T47D (cell line): ENCODE results near the gene ZNF414.
A peak's percentile ranks its signal among the peaks of the same experiment; 100 is the strongest.

ENCODE experiments used
- DNase-seq, 2 experiments: peaks; one replicate each; pipeline versions ENCODE4 v3.0.0 to v3.0.0-alpha.2; 2011 to 2012; ENCODE audit warnings: low read depth in 1 of 2, low spot score in 1 of 2
- JUND ChIP-seq: IDR thresholded peaks from 2 replicates; pipeline ENCODE4 v1.6.1; 2012; ENCODE audit warnings: low read depth
- in situ Hi-C: cut with HindIII; loops from 2 replicates; pipeline ENCODE4 v1.10.0; 2016; ENCODE audit warnings: low sequenced_read_pairs, low pct_unique_long_range_greater_than_20kb

ZNF414 gene

DNA sequence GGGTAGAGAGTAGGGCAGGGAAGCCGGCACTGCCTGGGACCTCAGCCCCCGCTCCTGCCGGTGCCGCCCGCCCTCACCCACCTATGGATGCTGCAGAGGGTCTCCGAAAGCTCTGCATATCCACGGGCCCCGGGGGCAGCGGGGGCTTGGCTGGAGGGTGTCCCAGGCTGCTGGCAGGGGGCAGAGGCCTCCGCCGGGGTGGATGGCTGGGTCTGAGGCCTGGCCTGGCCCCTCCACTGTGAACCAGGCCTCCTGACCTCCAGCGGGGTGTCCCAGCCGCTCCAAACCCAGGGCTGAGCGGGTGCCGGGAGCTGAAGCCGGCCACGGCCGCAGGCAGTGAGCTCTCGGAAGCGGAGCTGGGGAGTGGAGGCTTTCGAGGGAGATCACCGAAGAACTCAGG, 15.7 kb downstream of the ZNF414 start:
- TF ChIP-seq JUND = no peak
- in situ Hi-C loops = no loop called here
- DNase-seq = no peak

DNA sequence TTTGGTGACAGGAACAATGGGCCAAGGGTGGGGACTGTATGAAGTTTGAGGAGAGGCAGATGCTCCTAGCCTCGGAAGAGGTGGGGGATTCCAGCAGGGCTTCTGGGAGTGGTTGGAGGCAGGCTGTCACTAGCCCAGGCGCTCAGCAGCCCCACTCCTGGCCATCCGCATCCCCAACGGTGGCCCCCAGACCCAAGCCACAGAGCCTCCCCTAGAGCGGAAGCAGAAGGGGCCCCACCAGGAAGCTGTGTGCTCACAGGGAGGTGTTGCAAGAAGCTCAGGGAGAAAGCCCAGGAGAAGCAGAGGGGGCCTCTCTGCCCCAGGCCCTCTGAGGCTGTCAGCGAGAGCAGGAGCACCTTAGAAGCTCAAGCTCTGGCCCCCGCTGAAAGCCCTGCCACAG, 19.8 kb downstream of the ZNF414 start:
- no peak for DNase-seq
- TF ChIP-seq JUND = no peak
- in situ Hi-C loops = no loop called here

DNA sequence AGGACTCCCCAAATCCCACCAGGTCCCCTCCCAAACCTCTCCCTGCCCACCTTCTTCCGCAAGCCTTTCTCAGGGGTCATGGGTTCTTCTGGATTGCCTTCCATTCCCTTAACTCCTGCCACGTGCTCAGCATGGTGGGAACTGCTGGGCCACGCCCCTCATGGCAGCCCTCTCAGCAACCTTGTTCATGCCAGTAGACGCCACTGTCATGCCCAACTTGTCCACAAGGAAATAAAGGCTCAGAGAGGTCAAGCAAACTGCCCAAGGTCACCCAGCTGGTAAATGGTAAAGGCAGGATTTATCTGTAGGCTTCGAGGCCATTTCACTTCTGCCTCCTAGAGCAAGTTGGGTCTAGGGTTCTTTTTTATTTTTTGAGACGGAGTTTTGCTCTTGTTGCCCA, 22.4 kb downstream of the ZNF414 start:
- DNase-seq = no peak
- no peak for TF ChIP-seq JUND
- in situ Hi-C loops = no loop called here

DNA sequence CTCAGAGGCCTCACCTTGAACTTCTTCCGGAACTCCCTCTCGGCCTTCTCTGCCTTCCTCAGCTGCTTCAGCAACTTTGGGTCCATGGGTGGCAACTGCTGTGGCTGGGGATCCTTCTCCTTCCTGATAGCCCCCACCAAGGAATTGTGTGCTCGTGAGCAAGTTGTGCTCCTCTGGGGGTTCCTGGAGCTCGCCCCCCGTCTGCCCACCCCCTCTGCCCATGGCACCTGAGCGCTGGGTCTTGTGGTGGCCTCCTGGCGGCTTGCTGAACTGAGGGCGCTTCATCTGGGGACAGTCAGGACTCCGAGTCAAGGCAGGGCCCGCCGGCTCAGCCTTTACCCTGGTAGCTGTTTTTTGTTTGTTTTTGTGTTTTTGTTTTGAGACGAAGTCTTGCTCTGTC, 23.1 kb downstream of the ZNF414 start:
- in situ Hi-C loops = no loop called here
- TF ChIP-seq JUND = no peak
- DNase-seq = no peak

DNA sequence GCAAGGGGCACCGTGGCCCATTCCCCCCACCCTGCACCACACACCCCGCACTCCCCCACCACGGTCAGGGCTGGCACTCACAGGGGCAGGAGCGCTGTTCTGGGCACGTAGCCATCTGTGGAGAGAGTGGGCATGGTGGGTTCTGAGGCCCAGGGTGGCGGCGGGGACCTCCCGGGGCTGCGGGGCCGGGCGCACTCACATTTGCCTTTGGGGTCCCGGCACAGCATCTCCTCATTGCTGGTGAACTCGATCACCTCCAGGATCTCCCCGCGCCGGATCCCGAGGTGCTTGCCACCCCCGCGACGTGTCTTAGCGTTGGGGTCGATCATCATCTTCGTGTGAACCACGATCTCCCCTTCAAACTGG, 23.6 kb downstream of the ZNF414 start:
- no peak for DNase-seq
- no peak for TF ChIP-seq JUND
- in situ Hi-C loops = no loop called here

DNA sequence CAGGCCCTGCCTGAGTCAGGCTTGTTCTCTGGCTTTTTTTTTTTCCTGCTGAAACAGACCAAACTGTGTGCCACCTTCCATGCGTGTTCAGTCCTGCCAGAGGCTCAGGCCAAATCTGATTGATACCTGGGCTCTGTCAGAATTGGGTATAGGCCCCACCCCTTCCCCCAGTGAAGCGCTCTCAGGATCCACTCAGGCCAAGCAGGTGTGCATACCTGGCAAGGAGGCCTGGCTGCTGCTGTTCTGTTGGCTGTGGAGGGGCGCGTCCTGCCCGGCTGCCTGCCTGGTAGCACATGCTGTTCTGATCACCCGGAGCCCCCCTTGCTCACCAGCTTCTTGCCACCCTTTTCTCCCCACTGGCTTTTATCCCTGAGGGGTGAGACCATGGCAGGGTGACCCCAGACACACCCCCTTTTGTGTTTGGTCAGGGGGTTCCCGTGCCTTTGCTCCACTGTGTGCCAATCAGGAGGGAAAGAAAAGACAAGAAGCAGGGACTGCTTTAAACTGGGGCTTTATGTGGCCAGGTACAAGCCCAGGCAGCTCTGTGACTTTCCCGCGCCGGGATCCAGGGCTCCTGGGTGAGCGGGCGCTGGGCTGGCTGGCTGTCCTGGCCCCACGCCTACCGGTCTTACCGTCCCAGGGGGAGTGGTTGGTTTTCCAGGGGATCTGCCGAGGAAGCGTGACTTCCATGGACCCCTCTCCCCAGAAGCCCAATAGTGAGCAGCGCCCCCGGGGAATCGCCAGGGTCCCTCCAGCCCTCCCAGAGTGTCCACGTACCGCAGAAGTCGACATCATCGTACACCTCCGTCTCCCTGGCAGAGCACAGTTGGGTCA, 24.2 kb downstream of the ZNF414 start:
- in situ Hi-C loops = no loop called here
- TF ChIP-seq JUND = no peak
- peak in 1 of 2 experiments; percentile 19 for DNase-seq

DNA sequence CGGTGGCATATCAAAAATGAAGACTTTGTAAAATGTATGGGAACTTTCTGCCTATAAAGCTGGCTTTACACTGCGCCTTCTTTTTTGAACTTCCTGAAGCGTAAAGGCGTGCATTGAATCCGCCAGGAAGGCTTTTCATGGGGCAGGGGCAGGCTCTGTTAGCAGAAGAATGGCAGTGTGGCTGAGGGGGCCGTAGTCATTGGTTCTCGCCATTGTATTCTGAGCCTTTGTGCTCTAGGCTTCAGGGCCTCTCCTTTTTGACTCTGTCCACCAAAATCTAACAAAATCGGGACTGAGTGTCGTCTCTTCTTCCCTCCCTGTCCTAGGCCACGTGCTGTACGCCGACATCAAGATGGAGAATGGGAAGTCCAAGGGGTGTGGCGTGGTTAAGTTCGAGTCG, 25.6 kb downstream of the ZNF414 start:
- no peak for DNase-seq
- in situ Hi-C loops = no loop called here
- no peak for TF ChIP-seq JUND

DNA sequence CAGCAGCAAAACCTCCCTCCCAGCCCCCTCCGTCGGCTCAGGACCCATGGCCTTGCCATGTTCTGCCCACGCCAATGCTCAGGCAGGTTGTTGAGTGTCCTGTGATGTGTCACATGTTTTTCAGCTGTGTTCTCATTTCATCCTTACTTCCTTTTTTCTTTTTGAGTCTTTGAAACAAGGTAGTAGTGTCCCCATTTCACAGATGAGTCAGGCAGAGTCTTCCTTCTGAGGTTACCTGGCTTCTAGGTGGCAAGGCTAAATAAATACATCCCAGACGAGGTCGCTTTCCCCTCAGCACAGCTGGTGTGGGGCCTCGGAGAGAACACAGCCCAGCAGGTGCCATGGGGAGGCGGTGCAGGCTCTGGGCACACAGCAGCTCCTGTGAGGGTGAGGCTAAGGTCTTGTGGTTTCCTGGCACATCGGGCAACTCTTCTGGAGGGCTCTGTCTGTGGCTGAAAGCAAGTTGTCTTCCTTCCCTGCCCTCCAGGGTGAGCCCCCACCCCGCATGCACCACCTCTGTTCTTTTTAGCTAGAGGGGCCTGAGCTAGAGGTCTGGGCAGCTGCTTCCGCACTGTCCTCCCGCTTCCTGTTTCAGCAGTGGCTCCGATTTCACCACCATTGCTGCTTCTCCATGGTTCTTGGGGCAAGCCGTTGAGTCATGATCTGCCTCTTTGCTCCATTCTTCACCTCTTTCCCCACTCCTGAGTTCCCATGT, 26.7 kb downstream of the ZNF414 start:
- in situ Hi-C loops = no loop called here
- no peak for DNase-seq
- TF ChIP-seq JUND = no peak

DNA sequence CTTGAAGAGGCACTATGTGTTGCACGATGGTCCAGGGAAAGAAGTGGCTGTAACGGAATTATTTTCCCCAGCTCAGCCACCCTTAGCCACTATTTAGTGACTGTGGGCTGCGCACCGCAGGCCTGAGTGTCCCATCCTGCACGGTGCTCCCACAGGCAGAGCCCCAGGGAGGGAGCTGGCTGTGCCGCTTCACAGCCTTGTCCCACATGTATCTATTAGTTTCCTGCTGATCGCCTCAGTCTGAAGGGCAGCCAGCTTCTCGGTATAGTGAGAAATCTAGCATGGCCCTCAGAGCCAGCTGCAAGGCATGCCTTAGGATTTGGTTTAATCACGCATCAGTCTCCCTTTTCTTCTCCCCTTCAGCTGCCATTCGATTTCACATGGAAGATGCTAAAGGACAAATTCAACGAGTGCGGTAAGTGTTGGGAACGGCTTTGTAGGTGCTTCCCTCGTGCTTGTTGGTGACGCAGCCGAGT, 27.3 kb downstream of the ZNF414 start:
- in situ Hi-C loops = no loop called here
- TF ChIP-seq JUND = no peak

DNA sequence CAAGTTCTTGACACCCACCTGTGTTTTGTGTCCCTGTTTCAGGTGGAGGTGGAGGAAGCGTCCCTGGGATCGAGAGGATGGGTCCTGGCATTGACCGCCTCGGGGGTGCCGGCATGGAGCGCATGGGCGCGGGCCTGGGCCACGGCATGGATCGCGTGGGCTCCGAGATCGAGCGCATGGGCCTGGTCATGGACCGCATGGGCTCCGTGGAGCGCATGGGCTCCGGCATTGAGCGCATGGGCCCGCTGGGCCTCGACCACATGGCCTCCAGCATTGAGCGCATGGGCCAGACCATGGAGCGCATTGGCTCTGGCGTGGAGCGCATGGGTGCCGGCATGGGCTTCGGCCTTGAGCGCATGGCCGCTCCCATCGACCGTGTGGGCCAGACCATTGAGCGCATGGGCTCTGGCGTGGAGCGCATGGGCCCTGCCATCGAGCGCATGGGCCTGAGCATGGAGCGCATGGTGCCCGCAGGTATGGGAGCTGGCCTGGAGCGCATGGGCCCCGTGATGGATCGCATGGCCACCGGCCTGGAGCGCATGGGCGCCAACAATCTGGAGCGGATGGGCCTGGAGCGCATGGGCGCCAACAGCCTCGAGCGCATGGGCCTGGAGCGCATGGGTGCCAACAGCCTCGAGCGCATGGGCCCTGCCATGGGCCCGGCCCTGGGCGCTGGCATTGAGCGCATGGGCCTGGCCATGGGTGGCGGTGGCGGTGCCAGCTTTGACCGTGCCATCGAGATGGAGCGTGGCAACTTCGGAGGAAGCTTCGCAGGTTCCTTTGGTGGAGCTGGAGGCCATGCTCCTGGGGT, 28.2 kb downstream of the ZNF414 start:
- no peak for TF ChIP-seq JUND
- no peak for DNase-seq
- in situ Hi-C loops = no loop called here

More for the DNA sequence above, 27.3 kb downstream of the ZNF414 start:
- DNase-seq = no peak

DNA sequence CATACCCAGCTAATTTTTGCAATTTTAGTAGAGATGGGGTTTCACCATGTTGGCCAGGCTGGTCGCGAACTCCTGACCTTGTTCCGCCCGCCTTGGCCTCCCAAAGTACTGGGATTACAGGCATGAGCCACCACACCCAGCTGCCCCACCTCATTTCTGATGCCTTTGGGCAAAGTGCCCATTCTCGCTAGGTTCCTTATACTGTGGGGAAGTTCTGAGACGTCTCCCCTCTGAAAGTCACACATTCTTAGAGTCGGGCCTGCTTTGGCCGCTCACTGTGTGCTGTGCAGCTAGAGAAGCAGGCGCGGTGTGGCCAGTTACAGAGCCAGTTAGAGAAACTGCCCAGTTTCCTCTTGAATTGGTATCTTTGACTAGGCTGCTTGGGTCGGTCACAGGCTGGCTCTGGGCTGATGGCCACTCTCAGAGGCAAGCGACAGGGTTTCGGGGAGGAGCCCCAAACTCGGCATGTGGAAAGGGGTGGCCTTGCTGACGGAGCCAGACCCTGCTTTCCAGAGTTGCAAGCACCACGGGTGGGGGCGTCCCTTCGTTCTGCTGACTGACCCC, 29.6 kb downstream of the ZNF414 start:
- in situ Hi-C loops = no loop called here
- no peak for TF ChIP-seq JUND
- no peak for DNase-seq

DNA sequence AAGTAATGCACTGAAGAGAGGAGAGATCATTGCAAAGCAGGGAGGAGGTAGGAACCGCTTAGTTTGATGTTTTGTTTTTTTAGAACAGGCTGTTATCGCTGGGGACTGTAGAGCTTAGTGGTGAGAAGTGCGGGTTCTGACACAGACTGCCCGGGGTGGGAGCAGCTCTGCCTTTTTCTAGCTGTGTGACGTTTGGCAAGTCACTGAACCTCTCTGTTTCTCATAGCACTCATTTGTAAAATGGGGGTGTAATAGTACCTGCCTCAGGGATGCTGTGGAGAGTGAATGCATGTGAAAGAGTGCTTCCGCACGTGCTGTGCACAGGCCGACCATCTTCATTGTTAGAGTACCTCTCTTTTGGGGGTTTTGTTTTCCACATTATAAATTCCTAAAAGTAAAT, 30.8 kb downstream of the ZNF414 start:
- no peak for DNase-seq
- no peak for TF ChIP-seq JUND
- in situ Hi-C loops = no loop called here
